MM.1S (cell line): ENCODE data around the gene SERPINB1.

Experiments
- CTCF ChIP-seq: fragments of 300-600 bp; sonication (generic); IDR thresholded peaks from 2 replicates; pipeline ENCODE4 v1.5.1; 2016; ENCODE audit warnings: antibody characterized with exemption, low read length, mixed read lengths
- EZH2 ChIP-seq: fragments of 300-600 bp; sonication (generic); optimal IDR thresholded peaks from 2 replicates; pipeline ENCODE3; 2017; ENCODE audit warnings: low read depth, mild to moderate bottlenecking, antibody characterized with exemption, low read length, mixed read lengths

GRCh38 chr6:2840749-2841061 is 958 bp downstream of the SERPINB1 start:
- no peak for TF ChIP-seq CTCF
- TF ChIP-seq EZH2 = no peak
